Stimulated activated CD4-positive, alpha-beta T cell treated with anti-CD3 and anti-CD28 coated beads, Interleukin-2, amount 100 ng/mL, for 24 hours (primary cell): ENCODE results near the gene APOBEC3B.
"Not testable (repeated sequence)": the region's sequence is repeated elsewhere in the genome, so short reads cannot be mapped to it uniquely, and the experiment has no call there.

Experiments used
- DNase-seq, 2 donors: peaks; one replicate each; pipeline ENCODE4 v3.0.0-alpha.2; 2020

APOBEC3B gene

GRCh38 chr22:38968801-38969200 is 13.3 kb upstream of the APOBEC3B start:
- DNase-seq, result no peak

GRCh38 chr22:38970551-38970950 is 11.6 kb upstream of the APOBEC3B start:
- no peak for DNase-seq

GRCh38 chr22:38971202-38971601 is 10.9 kb upstream of the APOBEC3B start:
- no peak for DNase-seq

GRCh38 chr22:38971791-38972190 is 10.4 kb upstream of the APOBEC3B start:
- DNase-seq, result no peak

GRCh38 chr22:38972558-38972957 is 9.6 kb upstream of the APOBEC3B start:
- DNase-seq, result no peak

- peak; percentile 51 to 63 for DNase-seq
These were observed 8.6 kb upstream of the APOBEC3B start for GRCh38 chr22:38973289-38974169.

GRCh38 chr22:38974170-38974825 is 7.8 kb upstream of the APOBEC3B start:
- DNase-seq, result no peak

- no peak for DNase-seq
These were observed 7.3 kb upstream of the APOBEC3B start for GRCh38 chr22:38974826-38975175.

- DNase-seq, result not testable (repeated sequence)
These were observed 4.9 kb upstream of the APOBEC3B start for GRCh38 chr22:38977289-38977688.

- not testable (repeated sequence) for DNase-seq
These were observed 1.6 kb upstream of the APOBEC3B start for GRCh38 chr22:38980587-38980986.

GRCh38 chr22:38981005-38981991 is 849 bp upstream of the APOBEC3B start:
- DNase-seq, result no peak

GRCh38 chr22:38984224-38984623 is 2.1 kb downstream of the APOBEC3B start:
- DNase-seq, result no peak

GRCh38 chr22:38984784-38985757 is 2.9 kb downstream of the APOBEC3B start:
- DNase-seq, result peak; percentile 69 to 81

- DNase-seq, result no peak
These were observed 4.5 kb downstream of the APOBEC3B start for GRCh38 chr22:38986629-38987028.

GRCh38 chr22:38987171-38987895 is 5.2 kb downstream of the APOBEC3B start:
- no peak for DNase-seq

GRCh38 chr22:38989466-38989865 is 7.3 kb downstream of the APOBEC3B start:
- DNase-seq, result no peak

- DNase-seq, result not testable (repeated sequence)
These were observed 10.8 kb downstream of the APOBEC3B start for GRCh38 chr22:38992871-38993371.

- no peak for DNase-seq
These were observed 14.0 kb downstream of the APOBEC3B start for GRCh38 chr22:38996105-38996504.

- no peak for DNase-seq
These were observed 15.4 kb downstream of the APOBEC3B start for GRCh38 chr22:38997518-38997917.

- peak; percentile 75 to 77 for DNase-seq
These were observed 21.1 kb downstream of the APOBEC3B start for GRCh38 chr22:39003165-39003638.

- DNase-seq, result no peak
These were observed 25.0 kb downstream of the APOBEC3B start for GRCh38 chr22:39007177-39007576.
